ENCODE results near the gene SDHA. TPM values are rescaled to one million over a fixed set of nuclear protein-coding genes. Genes with fewer than 3 reads are reported as not detected.

SDHA gene
- total and polyA plus RNA-seq, 7 experiments from 2014 or later, result 120 to 205 (median 160) TPM

GRCh38 chr5:305459-305858, 87.3 kb downstream of the SDHA start:
- Histone ChIP-seq H3K9me3 (ENCODE audit: control insufficient read depth in 2 of 3, low read length in 3 of 3) (no peaks in the 10 kb centered on the region), H3K27me3 (ENCODE audit: control insufficient read depth in 2 of 2, insufficient read depth in 2 of 2, low read length in 2 of 2) (no peaks in the 10 kb centered on the region), H3K4me1 (ENCODE audit: control insufficient read depth in 2 of 2, insufficient read depth in 2 of 2, low read length in 2 of 2) (no peaks in the 10 kb centered on the region), H3K4me3 (ENCODE audit: low read length) (no peak overlapping the region), H3K36me3 (ENCODE audit: control insufficient read depth in 2 of 3, insufficient read depth in 3 of 3, low read length in 3 of 3) (peaks cover 0 to 48% (median 0%) of the 10 kb centered on the region in 3 experiments), H3K27ac (ENCODE audit: low read depth, low read length) (no peak overlapping the region)
- no peaks in the 10 kb centered on the region for H3K9me3 Mint-ChIP-seq
- H3K4me3 Mint-ChIP-seq, result no peak overlapping the region
- ATAC-seq (no peak), DNase-seq (no peak)
- peaks cover 12 to 28% (median 22%) of the 10 kb centered on the region in 7 donors for H3K4me1 Mint-ChIP-seq
- CTCF ChIA-PET, result no interaction called here
- peaks cover 0 to 26% (median 3%) of the 10 kb centered on the region in 5 donors for H3K36me3 Mint-ChIP-seq
- H3K27me3 Mint-ChIP-seq, result no peaks in the 10 kb centered on the region
- H3K27ac Mint-ChIP-seq, result no peak overlapping the region
- intact Hi-C loops (cut with micrococcal nuclease), result no loop called here
- POLR2A ChIA-PET, result no interaction called here

DNA sequence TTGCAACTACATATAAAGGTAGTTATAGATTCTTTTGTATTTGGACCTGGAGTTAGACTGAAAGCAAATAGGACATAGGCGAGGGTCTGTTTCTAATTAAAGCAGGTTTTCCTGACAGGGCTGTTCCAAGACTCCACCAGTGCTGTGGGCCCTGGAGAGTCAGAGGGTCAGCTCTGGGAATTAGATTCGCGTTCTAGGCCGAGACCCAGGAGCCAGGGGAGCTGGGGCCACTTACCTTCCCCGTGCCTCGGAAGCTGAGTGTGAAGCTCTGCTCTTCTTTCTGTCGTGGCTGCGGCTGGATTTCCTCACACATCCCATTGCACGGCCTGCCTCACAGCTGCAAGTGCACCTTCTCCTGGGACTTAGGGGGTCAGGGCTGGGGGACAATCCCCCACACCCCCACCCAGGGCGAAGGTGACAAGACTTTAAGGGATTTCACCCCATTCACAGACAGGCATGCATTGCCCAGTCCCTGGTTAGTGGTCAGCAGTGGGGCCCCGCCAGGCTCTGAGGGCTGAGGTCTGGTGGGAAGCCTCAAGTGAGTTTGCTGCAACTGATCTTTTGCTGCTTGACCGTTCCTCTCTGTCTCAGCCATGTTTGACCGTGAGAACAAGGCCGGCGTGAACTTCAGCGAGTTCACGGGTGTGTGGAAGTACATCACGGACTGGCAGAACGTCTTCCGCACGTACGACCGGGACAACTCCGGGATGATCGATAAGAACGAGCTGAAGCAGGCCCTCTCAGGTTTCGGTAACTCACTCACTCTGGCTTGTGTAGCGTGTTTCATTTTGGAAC, 88.1 kb downstream of the SDHA start:
- H3K9me3 Mint-ChIP-seq, result no peaks in the 10 kb centered on the region
- H3K4me3 ChIP-seq (ENCODE audit: low read length), result no peak overlapping the region
- no peaks in the 10 kb centered on the region for H3K4me1 ChIP-seq (ENCODE audit: control insufficient read depth in 2 of 2, insufficient read depth in 2 of 2, low read length in 2 of 2)
- no peak overlapping the region for H3K27ac ChIP-seq (ENCODE audit: low read depth, low read length)
- H3K4me1 Mint-ChIP-seq, result peaks cover 9 to 24% (median 17%) of the 10 kb centered on the region in 7 donors
- H3K27ac Mint-ChIP-seq, result no peak overlapping the region
- H3K9me3 ChIP-seq (ENCODE audit: control insufficient read depth in 2 of 3, low read length in 3 of 3), result no peaks in the 10 kb centered on the region
- H3K27me3 ChIP-seq (ENCODE audit: control insufficient read depth in 2 of 2, insufficient read depth in 2 of 2, low read length in 2 of 2), result no peaks in the 10 kb centered on the region
- H3K4me3 Mint-ChIP-seq, result no peak overlapping the region
- DNase-seq (no peak), ATAC-seq (no peak)
- peaks cover 0 to 26% (median 3%) of the 10 kb centered on the region in 5 donors for H3K36me3 Mint-ChIP-seq
- ChIA-PET POLR2A (no interaction called here), CTCF (no interaction called here)
- intact Hi-C loops (cut with micrococcal nuclease), result no loop called here
- peaks cover 0 to 56% (median 0%) of the 10 kb centered on the region in 3 experiments for H3K36me3 ChIP-seq (ENCODE audit: control insufficient read depth in 2 of 3, insufficient read depth in 3 of 3, low read length in 3 of 3)
- H3K27me3 Mint-ChIP-seq, result no peaks in the 10 kb centered on the region

Other genes with a start within 250 kb of the SDHA start
- gene PLEKHG4B, start 126.2 kb upstream of the SDHA start, total RNA-seq, result 1 to 10 TPM in 1 of 5 experiments, under 1 TPM in 1, not detected in 3; 0.39 to 2.0 TPM
- gene PLEKHG4B, start 126.2 kb upstream of the SDHA start, polyA plus RNA-seq, result not detected
- gene LRRC14B, start 26.8 kb upstream of the SDHA start, total RNA-seq, result not detected
- gene LRRC14B, start 26.8 kb upstream of the SDHA start, polyA plus RNA-seq, result under 1 TPM in 1 of 2 donors, not detected in 1; 0.51 TPM
- 1 to 10 TPM; 2.9 to 9.7 (median 6.5) TPM for gene CCDC127, start 167 bp upstream of the SDHA start, total RNA-seq
- gene CCDC127, start 167 bp upstream of the SDHA start, polyA plus RNA-seq, result 1 to 10 TPM; 5.2 to 5.6 TPM
- gene PDCD6, start 53.3 kb downstream of the SDHA start, total RNA-seq, result 10 to 100 TPM; 53.1 to 95.3 (median 83.7) TPM
- 100 to 1,000 TPM; 198 to 224 TPM for gene PDCD6, start 53.3 kb downstream of the SDHA start, polyA plus RNA-seq
- 10 to 100 TPM in 1 of 5 experiments, 1 to 10 TPM in 2, under 1 TPM in 2; 0.56 to 23.5 (median 1.4) TPM for gene AHRR, start 103.4 kb downstream of the SDHA start, total RNA-seq
- gene AHRR, start 103.4 kb downstream of the SDHA start, polyA plus RNA-seq, result 1 to 10 TPM in 1 of 2 donors, not detected in 1; 1.0 TPM
- gene EXOC3, start 224.9 kb downstream of the SDHA start, total RNA-seq, result 100 to 1,000 TPM in 1 of 5 experiments, 10 to 100 TPM in 4; 79.1 to 105 (median 89.8) TPM
- gene EXOC3, start 224.9 kb downstream of the SDHA start, polyA plus RNA-seq, result 10 to 100 TPM; 44.3 to 47.5 TPM